Measurements from ENCODE around the gene H6PD.

The H6PD gene

DNA sequence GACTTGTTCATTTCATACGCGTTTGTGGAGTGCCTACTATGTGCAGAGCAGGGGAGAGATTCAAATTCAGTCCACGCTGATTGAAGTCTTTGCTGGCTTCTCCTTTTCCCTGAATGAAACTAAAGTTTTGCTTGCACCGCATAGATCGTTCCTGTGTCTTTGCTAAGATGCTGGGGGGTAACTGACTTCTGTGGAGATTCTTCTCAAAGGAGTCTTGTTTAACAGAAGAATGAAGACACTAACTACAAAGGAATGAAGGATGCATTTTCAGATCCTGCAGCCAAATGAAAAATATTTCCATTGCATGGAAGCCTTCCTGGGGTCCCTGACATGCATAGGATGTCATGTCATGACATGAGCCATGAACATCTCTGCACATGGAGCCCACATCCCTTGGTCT lies 26.9 kb upstream of the H6PD start:
- TF ChIP-seq CTCF (IDR thresholded peaks at IDR 0.05; ENCODE audit: borderline replicate concordance, insufficient read depth, low read depth, low read length) = no peak
- no peak overlapping the region for H3K4me3 ChIP-seq (ENCODE audit: low read depth, low read length)

DNA sequence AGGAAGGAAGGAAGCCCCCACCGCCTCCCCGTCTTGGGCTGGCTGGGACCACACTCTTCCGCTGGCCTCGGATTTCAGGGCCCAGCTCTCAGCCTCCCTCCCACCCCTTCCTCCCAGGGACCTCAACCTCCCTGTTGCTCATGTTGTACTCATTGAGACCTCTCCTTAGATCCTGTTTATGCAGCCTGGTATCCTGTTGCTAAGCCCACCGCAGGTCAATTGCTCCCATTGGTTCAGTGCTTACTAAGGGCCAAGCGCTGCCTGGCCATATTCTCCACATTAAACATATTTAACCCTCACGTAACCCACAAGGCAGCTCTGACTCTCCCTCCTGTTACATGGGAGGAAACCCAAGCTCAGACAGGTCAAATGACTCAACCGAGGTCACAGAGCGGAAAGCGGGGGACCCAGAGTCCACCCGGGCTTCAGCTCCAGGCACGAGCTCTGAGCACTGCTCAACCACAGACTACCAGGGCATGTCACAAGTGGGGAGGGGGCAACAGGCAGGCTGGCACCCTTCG lies 23.2 kb upstream of the H6PD start:
- no peak overlapping the region for H3K4me3 ChIP-seq (ENCODE audit: low read depth, low read length)
- TF ChIP-seq CTCF (IDR thresholded peaks at IDR 0.05; ENCODE audit: borderline replicate concordance, insufficient read depth, low read depth, low read length) = no peak

- no peak for TF ChIP-seq CTCF (IDR thresholded peaks at IDR 0.05; ENCODE audit: borderline replicate concordance, insufficient read depth, low read depth, low read length)
- no peak overlapping the region for H3K4me3 ChIP-seq (ENCODE audit: low read depth, low read length)
Measured at GRCh38 chr1:9212735-9213134, 21.8 kb upstream of the H6PD start.

DNA sequence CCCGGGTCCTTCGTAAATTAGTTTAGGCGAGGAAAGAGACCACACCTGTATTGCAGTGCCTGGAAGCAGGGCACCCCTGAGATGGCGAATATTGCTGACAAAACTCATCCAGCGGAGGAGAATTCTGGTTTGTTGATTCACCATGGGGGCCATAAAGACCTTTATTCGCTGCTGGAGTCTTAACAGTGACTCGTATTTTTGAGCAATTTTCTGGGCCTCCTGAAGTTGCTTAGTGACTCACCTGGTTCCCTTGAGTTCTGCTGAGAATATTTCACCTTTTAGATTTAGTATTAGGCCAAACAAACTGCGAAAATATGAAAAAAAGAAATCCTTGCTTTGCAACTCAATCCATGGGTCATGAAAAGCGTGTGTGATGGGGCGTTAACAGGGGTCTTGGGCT lies 20.6 kb upstream of the H6PD start:
- no peak for TF ChIP-seq CTCF (IDR thresholded peaks at IDR 0.05; ENCODE audit: borderline replicate concordance, insufficient read depth, low read depth, low read length)
- H3K4me3 ChIP-seq (ENCODE audit: low read depth, low read length) = no peak overlapping the region

- no peak for TF ChIP-seq CTCF (IDR thresholded peaks at IDR 0.05; ENCODE audit: borderline replicate concordance, insufficient read depth, low read depth, low read length)
- H3K4me3 ChIP-seq (ENCODE audit: low read depth, low read length) = no peak overlapping the region
Measured at GRCh38 chr1:9218917-9219316, 15.7 kb upstream of the H6PD start.

DNA sequence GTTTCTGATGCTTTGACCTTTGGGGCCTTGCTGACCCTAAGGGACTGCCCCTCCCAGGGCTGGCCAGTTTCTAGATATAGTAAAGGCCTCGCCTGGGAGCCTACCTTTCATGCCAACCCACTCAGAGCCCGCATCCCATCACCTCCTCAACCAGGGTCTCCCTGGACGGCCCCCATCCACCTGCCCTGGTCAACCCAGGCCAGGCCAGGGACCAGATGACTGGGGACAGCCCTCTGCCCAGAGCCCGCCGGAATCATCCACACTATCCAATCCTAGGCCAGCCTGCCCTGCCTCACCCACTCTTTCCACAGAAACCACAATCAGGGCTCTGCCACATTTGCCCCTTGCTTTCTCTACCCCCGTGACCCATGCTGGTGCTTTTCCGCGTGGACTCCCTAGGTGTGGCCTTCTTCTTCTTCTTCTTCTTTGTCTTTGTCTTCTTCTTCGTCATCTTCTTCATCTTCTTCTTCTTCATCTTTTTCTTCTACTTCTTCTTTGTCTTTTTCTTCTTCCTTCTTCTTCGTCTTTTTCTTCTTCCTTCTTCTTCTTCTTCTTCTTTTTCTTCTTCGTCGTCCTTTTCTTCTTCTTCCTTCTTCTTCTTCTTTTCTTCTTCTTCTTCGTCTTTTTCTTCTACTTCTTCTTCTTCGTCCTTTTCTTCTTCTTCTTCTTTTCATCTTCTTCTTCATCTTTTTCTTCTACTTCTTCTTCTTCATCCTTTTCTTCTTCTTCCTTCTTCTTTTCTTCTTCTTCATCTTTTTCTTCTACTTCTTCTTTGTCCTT lies 11.5 kb upstream of the H6PD start:
- TF ChIP-seq CTCF (IDR thresholded peaks at IDR 0.05; ENCODE audit: borderline replicate concordance, insufficient read depth, low read depth, low read length) = no peak
- no peak overlapping the region for H3K4me3 ChIP-seq (ENCODE audit: low read depth, low read length)
